Glomerular endothelial cell (primary cell): ENCODE measurements around the gene SLC8B1. TPM values are rescaled to one million over a fixed set of nuclear protein-coding genes. Genes with fewer than 3 reads are reported as not detected.

ENCODE experiments used
- DNase-seq: peaks from one replicate; pipeline ENCODE4 v3.0.0-alpha.2; 2011; ENCODE audit warnings: low read depth, low spot score; ENCODE audit errors: extremely low read depth
- total RNA-seq: library from RNA; depleted of rRNA; stranded (reverse); fragments of >200 nt; gene quantifications from 2 replicates; pipeline ENCODE4 v1.2.3, GENCODE V29; 2015

Gene SLC8B1
- total RNA-seq, 1 donor from 2014 or later: 23.7 TPM

- DNase-seq: no peak
Measured at GRCh38 chr12:113248842-113249435, 86.0 kb downstream of the SLC8B1 start.

Other genes starting within 250 kb of the SLC8B1 start
- not detected in 2 replicates for gene RASAL1, start 199.3 kb downstream of the SLC8B1 start, total RNA-seq
- not detected in 2 replicates for gene CFAP73, start 185.4 kb downstream of the SLC8B1 start, total RNA-seq
- gene DDX54, start 149.6 kb downstream of the SLC8B1 start, total RNA-seq: 57.5 and 71.2 TPM in 2 replicates
- gene RITA1, start 149.4 kb downstream of the SLC8B1 start, total RNA-seq: 24.3 and 33.0 TPM in 2 replicates
- 28.1 and 29.5 TPM in 2 replicates for gene TPCN1, start 113.6 kb downstream of the SLC8B1 start, total RNA-seq
- 94.9 and 96.5 TPM in 2 replicates for gene PLBD2, start 23.5 kb upstream of the SLC8B1 start, total RNA-seq
- gene SDS, start 68.8 kb upstream of the SLC8B1 start, total RNA-seq: not detected in 2 replicates
- 4.3 and 7.8 TPM in 2 replicates for gene SDSL, start 87.3 kb upstream of the SLC8B1 start, total RNA-seq
- not detected in 2 replicates for gene LHX5, start 136.8 kb upstream of the SLC8B1 start, total RNA-seq